Muscle of arm (tissue), 12 donors: ENCODE measurements around the gene PSMD6. TPM values are rescaled to one million over a fixed set of nuclear protein-coding genes. Genes with fewer than 3 reads are reported as not detected.

ENCODE experiments used
- DNase-seq: peaks from one replicate; pipeline ENCODE4 v3.0.0-alpha.2; 2013
- polyA plus RNA-seq, 12 donors: library from polyadenylated mRNA; unstranded; fragments of 120-200 nt; gene quantifications; one replicate each; pipeline ENCODE4 v1.2.1, GENCODE V29; 2013; ENCODE audit not compliant: insufficient read length in 12 of 12

The PSMD6 gene
- polyA plus RNA-seq, 12 donors = 74.3 to 127 (median 92.4) TPM; not detected in 1

DNA sequence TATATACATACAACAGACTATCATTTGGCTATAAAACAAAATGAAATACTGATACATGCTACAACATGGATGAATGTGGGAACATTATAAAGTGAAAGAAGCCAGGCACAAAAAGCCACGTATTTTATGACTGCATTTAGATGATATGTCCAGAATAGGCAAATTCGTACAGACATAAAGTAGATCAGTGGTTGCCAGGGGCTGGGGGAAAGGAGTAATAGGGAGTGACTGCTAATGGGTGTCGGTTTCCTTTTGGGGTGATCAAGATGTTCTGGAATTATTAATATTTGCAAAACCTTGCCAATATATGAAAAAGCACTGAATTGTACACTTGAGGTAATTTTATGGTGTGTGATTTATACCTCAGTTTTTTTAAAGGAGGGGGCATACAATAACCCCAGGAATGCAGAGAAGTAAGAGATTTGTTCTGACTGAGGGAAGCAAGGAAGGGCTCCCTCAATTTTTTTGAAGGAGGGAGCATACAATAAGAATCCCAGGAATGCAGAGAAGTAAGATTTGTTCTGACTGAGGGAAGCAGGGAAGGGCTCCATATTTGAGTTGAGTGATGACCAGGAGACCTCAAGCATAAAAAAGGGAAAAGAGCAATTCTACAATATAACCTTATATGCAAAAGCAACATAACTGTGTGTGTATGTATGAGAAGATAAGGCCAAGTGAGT is 6.2 kb downstream of the PSMD6 start:
- DNase-seq = no peak

DNA sequence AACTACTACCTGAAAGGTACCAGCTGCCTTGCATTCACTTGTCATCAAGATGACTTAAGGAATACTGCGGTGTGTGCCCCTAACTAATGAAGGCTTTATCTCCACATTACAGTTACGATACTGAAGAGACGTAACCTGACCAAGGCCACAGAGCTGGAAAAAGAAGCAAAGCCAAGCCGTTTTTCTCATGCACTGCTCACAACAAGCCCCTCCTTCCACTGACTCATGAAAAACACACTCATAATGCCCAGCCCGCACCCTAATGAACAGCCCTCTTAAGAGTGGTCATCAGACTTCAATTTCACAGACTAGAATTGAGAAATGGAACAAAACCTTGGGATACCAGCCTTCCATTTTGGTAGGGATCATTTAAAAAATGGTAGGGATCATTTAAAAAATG is 11.6 kb downstream of the PSMD6 start:
- DNase-seq = no peak

DNA sequence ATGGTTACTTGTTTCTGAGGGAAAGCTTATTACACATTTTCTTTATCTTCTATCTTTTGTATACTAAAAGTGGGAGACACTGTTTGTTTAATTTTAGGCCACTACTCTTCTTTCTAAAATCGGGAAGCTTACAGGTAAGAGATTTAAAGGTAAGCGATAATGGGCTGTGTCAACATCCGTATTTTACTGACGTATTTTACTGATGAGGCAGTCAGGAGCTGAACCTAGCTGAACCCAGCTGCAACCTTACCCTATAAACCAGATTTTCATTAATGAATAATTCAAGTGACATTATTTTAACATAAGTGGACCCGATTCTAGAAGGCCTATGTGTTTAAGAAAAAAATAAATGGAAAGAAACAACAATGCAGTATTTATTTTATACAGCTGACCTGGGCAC is 13.1 kb downstream of the PSMD6 start:
- no peak for DNase-seq

DNA sequence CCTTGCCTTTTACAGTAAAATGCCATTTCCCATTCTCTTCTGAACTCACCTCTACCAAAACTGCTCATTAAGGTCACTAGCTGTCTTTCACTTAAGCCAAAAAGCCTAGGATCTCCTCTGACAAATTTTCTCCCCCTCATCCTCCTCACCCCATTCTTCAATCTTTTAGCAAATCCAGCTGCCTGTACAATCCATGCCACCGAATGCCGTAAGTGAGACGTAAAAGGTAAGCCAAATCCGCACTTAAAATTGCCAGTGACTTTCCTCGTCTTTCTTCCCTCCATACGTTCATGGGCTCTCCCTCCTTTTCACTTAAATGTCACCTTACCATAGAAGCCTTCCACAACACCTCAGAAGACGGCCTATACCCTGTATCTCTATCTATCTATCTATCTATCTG is 13.8 kb downstream of the PSMD6 start:
- DNase-seq = no peak

DNA sequence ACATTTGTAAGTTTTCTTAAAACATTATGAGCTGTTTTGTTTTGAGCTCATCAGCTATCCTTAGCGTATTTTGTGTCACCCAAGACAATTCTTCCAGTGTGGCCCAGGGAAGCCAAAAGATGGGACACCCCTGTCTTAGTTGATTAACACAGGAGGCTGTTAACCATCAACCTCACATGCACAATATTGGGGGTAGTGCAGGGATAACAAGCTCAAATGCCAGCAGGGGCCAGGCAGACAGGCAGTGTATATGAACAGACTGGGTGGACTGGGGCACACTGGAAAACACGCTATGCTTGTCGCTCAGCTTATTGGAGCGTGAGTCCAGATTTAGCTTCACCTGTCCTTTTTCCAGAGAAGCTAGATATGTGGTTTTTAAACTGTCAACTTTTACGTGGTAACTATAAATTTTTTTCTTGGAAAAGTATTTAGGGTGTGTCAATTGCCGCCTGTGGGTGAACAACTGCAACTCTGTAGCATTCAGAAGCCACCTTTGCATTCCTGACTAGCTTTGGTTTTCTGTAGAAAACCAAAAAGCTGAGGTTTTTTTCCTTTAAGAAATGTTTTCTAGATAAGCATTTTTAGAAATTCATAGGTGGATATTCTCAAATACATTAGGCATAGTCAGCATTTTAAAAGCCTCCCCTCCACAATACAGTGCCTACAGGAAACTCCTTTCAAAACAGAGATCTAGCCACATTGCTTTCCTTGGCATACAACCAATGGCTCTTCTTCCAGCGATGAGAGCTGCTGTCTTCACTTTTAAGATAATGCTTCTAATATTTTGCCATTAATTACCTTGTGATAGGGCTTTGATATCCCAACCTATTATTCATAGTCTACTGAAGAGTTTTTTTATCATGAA is 14.6 kb downstream of the PSMD6 start:
- no peak for DNase-seq

DNA sequence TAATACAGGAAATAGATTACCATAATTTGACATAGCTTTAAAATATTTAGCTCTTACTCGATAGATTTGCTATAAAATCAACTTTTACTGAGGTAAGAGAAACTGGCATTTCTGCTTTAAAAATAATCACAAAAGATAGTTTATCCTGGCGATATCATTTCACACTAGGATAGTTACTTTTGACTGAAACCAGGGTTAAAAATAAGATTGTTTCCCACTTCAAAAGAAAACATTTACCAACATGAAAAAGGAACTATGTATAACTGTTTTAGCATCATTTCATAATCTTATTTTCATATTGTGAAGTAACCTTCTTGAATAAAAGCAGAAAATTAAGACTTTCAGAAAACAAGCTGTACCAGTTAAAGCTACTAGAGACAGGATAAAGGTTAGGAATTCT is 15.3 kb downstream of the PSMD6 start:
- no peak for DNase-seq

DNA sequence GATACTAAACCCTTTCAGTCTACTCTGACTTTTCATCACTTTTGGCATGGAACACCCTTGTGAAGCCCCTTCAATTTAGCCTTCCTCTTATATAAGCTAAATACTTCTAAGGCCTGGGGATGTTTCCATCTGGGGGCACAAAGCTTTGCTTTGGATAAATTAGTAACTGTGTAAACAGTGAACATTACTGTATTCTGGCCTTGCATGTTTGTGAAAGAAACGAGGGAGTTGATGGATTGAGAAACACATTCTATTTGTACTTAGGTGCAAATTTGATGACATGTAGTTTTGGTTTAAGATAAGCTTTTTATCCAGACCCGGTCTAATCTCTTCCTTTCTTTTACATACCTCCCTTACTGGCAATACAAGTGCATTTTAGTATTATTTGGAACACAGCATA is 19.7 kb downstream of the PSMD6 start:
- no peak for DNase-seq

DNA sequence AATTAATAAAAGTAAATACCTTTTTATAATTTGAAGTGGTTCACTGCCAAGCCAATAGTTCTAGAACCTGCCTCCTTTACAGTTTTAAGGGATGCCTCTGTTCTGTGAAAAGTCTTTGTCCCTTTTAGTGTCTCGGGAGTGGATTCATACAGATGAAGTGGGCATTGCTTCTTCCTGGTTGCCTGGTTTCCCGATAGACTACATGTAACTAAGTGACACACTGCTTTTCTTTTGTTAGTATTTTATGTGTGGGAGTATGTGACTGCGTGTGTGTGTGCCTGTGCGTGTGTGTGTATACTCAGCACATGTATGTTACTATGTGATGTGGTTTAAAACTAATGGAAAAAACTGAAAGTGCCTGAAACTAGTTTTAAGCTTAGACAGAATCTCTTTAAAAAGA is 21.1 kb downstream of the PSMD6 start:
- no peak for DNase-seq

DNA sequence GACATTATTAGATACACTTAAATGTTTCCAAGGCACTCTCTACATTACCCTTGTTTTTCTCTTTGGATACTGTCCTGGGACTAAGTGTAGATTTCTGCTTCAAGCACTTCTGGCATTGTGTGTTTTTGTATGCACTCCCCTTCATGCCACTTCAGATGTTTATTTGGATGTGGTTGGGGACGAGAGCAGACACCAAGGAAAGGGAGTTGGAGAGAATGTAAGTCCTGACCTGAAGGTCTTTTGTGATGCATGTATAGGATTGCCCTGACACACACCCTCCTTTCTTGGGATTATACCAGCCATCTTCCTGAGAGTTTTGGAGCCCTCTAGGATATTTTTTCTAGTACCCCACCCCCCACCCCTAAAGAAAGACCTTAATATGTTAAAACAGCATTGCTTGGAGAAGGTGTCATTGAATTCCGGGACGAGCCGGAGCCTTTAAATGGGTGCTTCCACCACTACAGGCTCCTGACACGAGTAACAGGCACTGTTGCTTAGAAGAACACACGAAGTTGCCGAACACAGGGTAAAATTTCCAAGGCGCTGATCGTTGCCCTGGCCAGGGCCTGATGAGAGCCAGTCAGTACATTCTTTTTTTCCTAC is 22.7 kb downstream of the PSMD6 start:
- no peak for DNase-seq

DNA sequence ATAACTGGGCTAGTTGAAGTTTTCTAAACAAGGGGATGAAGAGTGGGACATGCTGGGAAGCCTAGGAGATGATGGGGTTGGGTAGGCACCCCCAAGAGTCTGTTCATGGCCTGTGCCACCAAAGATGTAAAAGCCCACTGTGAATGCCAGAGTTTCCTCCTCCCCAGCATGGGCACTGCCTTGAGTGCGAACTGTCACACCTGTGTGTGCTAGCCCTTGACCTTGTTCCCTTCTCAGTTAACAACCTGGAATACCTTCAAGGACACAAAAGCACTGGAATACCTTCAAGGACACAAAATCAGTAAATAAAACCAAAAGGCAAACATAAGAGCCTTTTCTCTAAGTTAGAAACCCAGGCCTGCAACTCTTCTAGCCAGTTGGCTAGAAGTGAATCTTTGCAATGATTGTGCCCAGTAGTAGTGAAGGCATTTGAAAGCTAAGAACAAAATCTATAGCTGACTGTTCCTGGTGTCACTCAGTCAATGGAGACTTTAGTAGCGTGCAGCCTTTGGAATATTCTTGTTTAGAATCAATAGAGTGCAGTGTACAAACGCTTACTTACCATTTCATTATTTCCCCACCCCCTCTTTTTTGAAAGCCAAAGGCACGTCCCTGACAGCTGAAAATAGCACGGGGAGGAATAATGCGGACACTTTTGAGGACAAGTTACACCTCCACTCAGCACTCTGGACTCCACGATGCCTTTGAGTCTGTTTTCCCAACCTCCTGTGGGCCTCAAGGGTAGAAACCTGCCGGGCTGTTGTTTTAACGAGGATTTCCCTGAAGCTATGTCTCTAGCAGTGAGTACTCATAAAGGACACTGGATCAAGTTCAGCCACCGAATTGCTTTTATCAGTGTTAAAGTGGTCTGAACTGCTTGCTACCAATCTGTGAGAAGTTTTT is 24.2 kb downstream of the PSMD6 start:
- DNase-seq = no peak

DNA sequence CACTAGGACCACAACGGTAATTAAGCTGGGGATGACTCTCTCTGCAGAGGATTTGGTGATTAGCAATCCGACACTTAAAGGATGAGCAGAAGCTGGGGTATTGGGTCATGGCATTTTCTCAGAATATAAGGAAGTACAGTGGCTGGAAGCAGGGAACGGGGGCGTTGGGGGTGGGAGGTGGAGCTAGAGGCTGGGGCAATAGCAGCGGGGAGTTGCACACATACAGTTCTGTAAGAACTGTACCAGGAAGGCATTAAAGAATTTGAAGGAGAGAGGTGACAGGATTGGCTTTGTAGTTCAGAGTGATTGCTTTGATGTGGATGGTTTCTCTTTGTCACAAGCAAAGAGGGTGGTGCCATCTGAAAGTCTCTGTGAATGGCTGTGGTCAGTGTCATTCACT is 28.2 kb downstream of the PSMD6 start:
- no peak for DNase-seq

DNA sequence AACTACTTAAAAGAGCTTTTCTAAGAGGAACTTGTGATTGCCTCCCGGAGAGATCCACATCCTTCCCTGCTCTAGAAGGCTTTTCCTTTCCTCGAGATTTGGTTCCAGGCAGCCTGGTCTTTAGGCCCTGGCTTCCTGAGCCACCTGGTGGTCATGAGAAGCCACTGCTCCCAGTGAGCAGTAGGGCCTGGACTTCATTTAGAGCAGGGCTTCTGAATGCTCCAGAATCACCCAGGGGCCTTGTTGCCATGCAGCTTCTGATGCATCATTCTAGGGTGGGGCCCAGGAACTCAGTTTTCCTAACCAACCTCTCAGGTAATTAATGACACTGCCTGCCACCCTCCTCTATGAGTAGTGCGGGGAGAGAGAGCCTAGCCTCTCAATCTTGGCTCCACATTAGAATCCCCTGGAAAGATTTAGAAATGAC is 29.6 kb downstream of the PSMD6 start:
- DNase-seq = peak; percentile 77

DNA sequence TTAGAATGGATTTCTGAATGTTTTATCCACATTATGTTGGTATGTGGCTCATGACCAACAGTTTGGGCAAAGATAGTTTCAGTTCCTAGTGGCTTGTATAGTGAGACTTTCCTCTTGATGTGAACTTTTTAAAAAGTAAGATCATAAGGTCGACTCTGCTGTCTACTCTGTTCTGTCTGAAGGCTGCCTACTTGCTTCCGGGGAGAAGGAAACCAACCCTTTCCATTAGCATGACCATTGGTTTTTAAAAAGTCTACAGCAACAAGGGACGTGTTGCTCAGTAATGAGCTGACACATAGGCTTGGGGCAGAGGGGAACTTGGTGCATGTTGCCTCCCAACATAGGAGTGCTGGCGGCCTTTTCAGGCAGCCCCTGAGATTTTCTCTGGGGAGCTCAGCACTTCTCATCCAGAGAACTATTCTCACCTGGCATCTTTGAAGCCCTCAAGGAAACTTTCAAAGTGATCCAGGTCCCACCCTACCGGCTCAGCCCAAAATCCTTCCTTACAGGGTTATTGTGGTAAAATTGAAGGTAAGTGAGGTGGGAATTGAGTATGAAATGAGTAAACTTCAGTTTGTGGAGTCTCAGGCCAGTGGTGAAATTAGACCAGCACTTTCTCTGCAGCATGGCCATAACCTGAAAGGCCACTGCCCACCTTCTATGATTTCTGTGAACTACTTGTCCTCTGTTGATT is 30.6 kb downstream of the PSMD6 start:
- no peak for DNase-seq

DNA sequence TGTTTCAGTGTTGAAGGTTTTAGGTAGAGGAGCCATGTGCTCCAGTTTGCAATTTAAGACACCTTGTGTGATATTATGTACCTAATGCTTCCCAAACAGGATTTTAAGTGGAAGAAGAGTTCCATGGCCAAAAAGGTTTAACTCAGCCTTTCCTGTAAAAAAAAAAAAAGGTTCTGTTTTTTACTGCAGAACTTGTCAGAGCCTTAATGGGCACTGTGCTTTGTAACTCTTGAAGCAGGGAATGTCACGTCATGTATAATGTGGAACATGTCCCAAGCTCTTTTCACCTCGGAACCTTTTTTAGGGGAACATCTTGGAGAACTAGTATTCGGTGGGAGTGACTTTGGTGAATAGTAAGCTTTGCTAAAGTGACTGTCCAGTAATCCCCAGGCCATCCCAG is 31.6 kb downstream of the PSMD6 start:
- no peak for DNase-seq

DNA sequence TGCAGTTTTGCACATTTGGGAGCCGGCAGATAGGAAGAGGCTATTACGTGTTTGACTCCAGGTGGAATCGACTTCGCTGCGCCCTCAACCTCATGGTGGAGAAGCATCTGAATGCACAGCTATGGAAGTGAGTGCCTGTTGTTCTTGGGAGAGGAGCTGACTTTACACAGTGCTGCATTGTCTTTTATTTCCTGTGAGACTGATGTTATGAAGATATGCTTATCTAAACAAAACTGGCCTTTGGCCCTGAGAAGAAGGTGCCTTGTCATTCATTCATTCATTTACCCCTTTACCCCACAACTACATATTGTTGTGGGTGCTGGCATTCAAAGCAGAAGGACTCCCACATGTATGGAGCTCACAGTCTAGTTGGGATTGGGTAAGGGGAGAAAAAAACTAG is 32.6 kb downstream of the PSMD6 start:
- no peak for DNase-seq

DNA sequence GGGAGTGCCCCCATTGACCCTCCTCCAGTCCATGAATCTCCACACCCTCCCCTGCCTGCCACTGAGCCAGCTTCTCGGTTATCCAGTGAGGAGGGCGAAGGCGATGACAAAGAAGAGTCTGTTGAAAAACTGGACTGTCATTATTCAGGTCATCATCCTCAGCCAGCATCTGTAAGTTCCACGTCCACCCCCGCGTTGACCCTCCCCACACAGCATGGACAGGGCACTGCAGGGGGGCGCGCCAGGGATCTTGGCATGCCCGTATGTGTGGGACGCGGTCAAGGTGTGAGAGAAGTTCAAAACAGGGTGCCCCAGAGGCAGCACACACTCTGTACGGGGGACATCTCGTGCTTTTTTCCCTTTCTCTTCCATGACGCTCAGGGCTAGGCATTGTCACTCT is 33.1 kb downstream of the PSMD6 start:
- no peak for DNase-seq

DNA sequence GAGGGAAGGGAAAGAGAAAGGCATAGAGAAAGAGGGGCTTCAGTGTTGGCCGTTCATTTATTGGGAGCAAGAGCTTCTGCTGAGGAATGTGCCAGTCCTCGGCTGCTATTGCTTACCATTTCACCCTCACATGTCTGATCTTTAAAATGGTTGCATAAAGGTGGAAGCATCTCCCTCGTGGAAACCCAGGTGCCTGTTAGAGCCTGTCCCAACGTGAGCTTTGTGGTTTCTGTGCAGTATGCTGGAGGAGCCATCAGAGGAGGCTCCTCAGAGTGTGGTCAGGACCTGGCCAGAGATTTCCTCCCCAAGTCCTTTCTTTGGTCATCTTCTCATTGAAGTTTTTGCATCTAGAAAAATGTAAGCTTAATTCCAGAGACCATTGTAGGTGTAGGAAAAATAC is 34.4 kb downstream of the PSMD6 start:
- no peak for DNase-seq

DNA sequence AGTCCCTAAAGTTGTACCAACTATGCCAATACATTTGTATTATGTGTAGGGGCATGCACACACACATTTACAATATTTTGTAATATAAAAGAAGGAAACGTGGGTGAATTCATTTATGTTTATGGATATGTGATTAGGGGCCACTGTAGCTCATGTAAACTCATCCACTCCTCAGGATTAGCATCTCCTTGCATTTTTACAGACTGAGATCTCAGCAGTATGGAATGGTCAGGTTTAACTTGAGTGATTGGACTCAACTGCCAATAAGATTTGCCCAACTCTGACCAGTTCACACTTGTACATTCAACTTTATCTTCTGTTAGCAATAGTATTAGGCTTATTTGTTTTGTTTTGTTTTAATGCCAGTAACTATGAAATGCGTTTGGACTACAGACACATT is 36.5 kb downstream of the PSMD6 start:
- no peak for DNase-seq

DNA sequence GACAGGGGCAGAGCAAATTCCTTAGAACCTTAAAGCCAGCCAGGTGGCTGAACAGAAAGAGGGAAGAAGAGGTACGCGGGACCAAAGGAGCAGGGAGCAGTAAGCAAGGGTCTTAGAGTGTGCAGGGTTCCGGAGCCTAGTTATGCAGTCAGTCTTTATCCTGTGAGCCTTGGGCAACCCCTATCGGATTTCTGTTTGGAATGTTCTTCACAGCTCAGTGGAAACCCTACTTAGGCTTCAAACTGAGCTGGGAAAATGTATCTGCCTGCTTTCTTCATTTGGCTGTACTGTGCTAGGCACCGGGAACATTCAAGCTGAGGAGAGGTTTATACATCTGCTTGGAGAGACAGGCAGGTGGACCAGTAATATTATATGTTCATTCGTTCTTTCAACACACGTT is 37.1 kb downstream of the PSMD6 start:
- DNase-seq = no peak

DNA sequence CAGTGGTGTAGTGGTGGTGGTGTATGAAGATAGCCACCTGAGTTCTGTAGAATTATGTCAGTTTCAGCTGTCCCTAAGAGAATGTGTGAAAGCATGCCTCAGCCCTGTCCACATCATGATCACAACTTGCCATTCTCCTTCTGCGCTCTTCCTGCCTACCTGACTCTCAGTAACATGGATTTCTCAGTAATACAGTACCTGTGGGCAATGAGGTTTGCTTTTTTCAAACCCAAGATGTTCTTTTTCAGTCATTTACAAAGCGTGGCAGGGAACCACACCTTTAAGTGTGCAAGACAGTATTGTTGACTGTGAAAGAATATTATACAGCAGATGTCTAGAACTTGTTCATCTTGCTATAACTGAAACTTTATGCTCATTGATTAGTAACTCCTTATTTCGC is 38.9 kb downstream of the PSMD6 start:
- no peak for DNase-seq

DNA sequence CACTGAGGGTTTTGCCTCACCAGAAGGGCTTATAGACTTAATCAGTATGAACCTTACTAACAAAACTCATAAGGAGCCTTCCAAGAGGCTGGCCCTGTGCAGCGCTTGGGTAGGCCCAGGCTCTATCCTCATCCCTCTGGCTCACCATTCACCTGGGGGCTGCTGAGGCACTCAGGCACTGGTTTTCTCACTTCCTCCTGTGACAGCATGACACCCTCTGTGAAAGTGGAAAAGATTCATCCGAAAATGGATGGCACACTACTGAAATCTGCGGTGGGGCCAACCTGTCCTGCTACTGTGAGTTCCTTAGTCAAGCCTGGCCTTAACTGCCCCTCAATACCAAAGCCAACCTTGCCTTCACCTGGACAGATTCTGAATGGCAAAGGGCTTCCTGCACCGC is 41.3 kb downstream of the PSMD6 start:
- DNase-seq = no peak
